Measurements from ENCODE around the gene PRDM11.

- TF ChIP-seq CTCF (IDR thresholded peaks at IDR 0.05; ENCODE audit: control extremely low read depth in 1 of 3, insufficient read depth in 1 of 3, low read depth in 1 of 3, low read length in 3 of 3): no peak
- no peak for TF ChIP-seq GABPA (IDR thresholded peaks at IDR 0.05; ENCODE audit: borderline replicate concordance, insufficient read depth, low read length)
- TF ChIP-seq EP300 (IDR thresholded peaks at IDR 0.05; ENCODE audit: borderline replicate concordance in 1 of 2, low read depth in 2 of 2, low read length in 2 of 2): no peak
- no peak for TF ChIP-seq RAD21 (IDR thresholded peaks at IDR 0.05 in 1 of 2, conservative IDR thresholded peaks at IDR 0.05 in 1 of 2; ENCODE audit: low read depth in 2 of 2, low read length in 2 of 2)
- TF ChIP-seq, protein P1, sequence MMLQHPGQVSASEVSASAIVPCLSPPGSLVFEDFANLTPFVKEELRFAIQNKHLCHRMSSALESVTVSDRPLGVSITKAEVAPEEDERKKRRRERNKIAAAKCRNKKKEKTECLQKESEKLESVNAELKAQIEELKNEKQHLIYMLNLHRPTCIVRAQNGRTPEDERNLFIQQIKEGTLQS (IDR thresholded peaks at IDR 0.05; ENCODE audit: insufficient read depth, low read depth, low read length): no peak
- TF ChIP-seq POLR2A (IDR thresholded peaks at IDR 0.05; ENCODE audit: control extremely low read depth in 1 of 2, low read depth in 2 of 2, low read length in 2 of 2): no peak
Measured at GRCh38 chr11:45156201-45156600, 9.8 kb downstream of the PRDM11 start.

All from H1 (cell line).